Hippocampal formation (tissue), 2 donors: Measurements from ENCODE around the gene SOX10.
"Not testable (repeated sequence)": the region's sequence is repeated elsewhere in the genome, so short reads cannot be mapped to it uniquely, and the experiment has no call there.

Experiments used
- DNase-seq, 2 donors: peaks; one replicate each; lab custom pipeline; 2025; lab: John Stamatoyannopoulos, UW

Gene SOX10

GRCh38 chr22:37961062-37961461, 23.3 kb downstream of the SOX10 start:
- no peak for DNase-seq

GRCh38 chr22:37959231-37959825, 25.0 kb downstream of the SOX10 start:
- no peak for DNase-seq

- no peak for DNase-seq
Measured at GRCh38 chr22:37957232-37957631, 27.1 kb downstream of the SOX10 start.

- DNase-seq = not testable (repeated sequence)
Measured at GRCh38 chr22:37955825-37956397, 28.4 kb downstream of the SOX10 start.

- DNase-seq = no peak
Measured at GRCh38 chr22:37954686-37955085, 29.7 kb downstream of the SOX10 start.

GRCh38 chr22:37953437-37954179, 30.7 kb downstream of the SOX10 start, which contains the start of the genes C22orf23 and POLR2F:
Gene C22orf23 (minus strand): TSS chr22:37953601. CDS start chr22:37953149, 452 bp downstream.
Gene POLR2F (plus strand): TSS chr22:37953699. CDS start chr22:37953788, 89 bp downstream.
- peak; percentile 81 to 88 for DNase-seq

GRCh38 chr22:37953062-37953436, 31.3 kb downstream of the SOX10 start:
- DNase-seq = no peak

- DNase-seq = not testable (repeated sequence)
Measured at GRCh38 chr22:37952629-37953028, 31.7 kb downstream of the SOX10 start.

GRCh38 chr22:37951305-37951704, 33.0 kb downstream of the SOX10 start:
- DNase-seq = no peak

- not testable (repeated sequence) for DNase-seq
Measured at GRCh38 chr22:37947142-37947795, 37.1 kb downstream of the SOX10 start.

GRCh38 chr22:37944423-37944822, 39.9 kb downstream of the SOX10 start:
- not testable (repeated sequence) for DNase-seq

GRCh38 chr22:37943825-37944198, 40.5 kb downstream of the SOX10 start:
- DNase-seq = no peak

- no peak for DNase-seq
Measured at GRCh38 chr22:37943136-37943824, 41.1 kb downstream of the SOX10 start.

GRCh38 chr22:37942133-37942532, 42.2 kb downstream of the SOX10 start:
- DNase-seq = no peak

GRCh38 chr22:37940698-37941376, 43.5 kb downstream of the SOX10 start:
- no peak for DNase-seq

GRCh38 chr22:37933711-37934376, 50.5 kb downstream of the SOX10 start:
- DNase-seq = peak; percentile 55 to 79

- DNase-seq = no peak
Measured at GRCh38 chr22:37932821-37933578, 51.4 kb downstream of the SOX10 start.

GRCh38 chr22:37932401-37932800, 52.0 kb downstream of the SOX10 start:
- no peak for DNase-seq

- DNase-seq = no peak
Measured at GRCh38 chr22:37931893-37932389, 52.4 kb downstream of the SOX10 start.

GRCh38 chr22:37930952-37931440, 53.4 kb downstream of the SOX10 start:
- DNase-seq = no peak
